SKM-1 treated with dmso at 0.1 percent for 144 hours (cell line): ENCODE results near the gene CFAP410.

ENCODE experiments used
- DNase-seq: peaks from one replicate; lab custom pipeline; 2025; ENCODE audit not compliant: unreplicated experiment; lab: John Stamatoyannopoulos, UW

CFAP410 gene

DNA sequence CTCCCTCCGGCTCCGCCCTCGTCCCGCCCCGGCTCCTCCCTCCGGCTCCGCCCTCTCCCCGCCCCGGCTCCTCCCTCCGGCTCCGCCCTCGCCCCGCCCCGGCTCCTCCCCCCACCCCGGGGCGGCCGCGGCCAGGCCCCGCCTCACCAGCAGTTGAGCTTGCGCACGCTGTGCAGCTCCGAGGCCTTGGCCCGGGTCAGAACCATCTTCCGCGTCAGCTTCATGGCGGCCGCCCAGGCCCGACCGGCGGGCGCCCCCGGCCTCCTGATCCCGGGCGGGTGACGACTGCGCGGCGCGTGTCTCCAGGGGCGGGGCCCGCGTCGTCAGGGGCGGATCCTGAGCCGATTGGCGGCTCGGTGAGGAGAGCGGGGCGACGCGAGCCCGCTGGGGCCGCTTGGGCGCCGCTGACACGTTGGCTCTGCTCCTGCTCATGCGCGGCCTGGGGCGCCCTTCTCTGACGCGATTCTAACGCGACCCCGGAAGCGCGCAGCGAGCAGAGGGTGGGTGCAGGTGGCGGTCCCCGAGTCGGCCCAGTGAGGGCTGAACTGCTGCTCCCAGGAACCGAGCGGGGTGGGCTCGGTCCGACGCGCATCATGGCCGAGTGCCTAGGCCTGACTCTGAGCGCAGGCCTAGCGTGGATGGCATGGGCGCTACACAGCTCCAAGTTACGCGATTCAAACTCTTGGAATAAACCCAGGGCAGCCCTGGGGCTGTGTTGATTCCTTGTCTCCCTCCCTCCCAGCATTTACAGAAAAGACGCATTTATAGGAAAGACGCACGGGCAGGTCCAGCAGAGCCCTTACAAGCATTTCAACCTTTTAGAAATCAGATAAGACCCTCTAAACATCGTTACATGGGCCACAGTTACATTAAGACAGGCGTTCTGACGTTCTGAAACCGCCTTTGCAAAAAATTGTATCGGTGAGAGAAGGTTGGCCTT, at the start of gene CFAP410:
Gene CFAP410, minus strand, starts transcription at position 420 of the 940 bp plus-strand sequence. Its CDS starts 196 bp downstream, at position 224.
- peak; percentile 87 for DNase-seq

DNA sequence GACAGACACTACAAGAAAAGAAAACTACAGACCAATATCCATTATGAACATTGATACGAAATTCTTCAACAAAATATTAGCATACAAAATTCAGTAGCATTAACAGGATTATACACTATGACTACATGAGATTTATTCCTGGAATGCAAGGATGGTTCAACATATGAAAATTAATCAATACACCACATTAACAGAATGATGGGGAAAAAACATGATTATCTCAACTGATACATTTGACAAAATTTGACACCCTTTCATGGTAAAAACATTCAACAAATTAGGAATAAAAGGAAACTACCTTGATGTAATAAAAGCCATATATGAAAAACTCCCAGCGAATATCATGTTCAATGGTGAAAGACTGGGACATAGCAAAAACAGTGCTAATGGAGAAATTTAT, 45.8 kb upstream of the CFAP410 start:
- no peak for DNase-seq

- no peak for DNase-seq
Observed at GRCh38 chr21:44383216-44383615, 44.0 kb upstream of the CFAP410 start.

DNA sequence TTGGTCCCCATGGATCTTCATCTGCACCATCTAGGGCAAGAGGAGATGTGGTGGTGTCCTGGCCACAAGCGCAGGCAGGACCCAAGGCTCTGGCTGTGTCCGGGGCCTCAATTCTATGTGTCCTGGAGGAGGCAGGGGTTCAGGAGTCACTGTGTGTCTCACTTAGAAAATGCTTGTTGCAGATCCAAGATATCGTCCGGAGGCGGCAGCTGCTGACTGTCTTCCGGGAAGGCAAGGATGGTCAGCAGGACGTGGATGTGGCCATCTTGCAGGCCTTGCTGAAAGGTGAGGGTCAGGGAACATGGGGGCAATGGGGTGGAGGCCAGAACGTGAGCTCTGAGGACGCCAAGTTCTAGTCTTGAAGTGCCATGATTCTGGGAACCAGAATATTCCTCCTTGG, 43.3 kb upstream of the CFAP410 start:
- no peak for DNase-seq

- DNase-seq: no peak
Observed at GRCh38 chr21:44381874-44382273, 42.7 kb upstream of the CFAP410 start.

DNA sequence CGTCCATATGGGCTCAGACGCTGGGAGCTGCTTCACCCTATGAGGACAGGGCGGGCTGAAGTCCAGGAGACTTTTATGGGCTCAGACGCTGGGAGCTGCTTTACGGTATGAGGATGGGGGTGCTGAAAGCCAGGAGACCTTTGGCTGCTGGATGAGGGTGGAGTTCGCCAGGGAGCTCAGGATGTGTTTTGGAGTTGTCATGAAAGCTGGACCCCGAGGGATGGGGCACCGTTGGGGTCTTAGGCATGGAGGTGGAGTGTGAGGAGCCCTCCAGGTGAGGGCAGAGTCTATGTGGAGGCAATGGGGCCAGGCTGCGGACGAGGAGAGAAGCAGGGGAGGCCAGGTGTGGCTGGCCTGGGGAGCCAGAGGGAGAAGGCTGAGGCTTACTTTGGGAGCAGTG, 41.7 kb upstream of the CFAP410 start:
- no peak for DNase-seq

DNA sequence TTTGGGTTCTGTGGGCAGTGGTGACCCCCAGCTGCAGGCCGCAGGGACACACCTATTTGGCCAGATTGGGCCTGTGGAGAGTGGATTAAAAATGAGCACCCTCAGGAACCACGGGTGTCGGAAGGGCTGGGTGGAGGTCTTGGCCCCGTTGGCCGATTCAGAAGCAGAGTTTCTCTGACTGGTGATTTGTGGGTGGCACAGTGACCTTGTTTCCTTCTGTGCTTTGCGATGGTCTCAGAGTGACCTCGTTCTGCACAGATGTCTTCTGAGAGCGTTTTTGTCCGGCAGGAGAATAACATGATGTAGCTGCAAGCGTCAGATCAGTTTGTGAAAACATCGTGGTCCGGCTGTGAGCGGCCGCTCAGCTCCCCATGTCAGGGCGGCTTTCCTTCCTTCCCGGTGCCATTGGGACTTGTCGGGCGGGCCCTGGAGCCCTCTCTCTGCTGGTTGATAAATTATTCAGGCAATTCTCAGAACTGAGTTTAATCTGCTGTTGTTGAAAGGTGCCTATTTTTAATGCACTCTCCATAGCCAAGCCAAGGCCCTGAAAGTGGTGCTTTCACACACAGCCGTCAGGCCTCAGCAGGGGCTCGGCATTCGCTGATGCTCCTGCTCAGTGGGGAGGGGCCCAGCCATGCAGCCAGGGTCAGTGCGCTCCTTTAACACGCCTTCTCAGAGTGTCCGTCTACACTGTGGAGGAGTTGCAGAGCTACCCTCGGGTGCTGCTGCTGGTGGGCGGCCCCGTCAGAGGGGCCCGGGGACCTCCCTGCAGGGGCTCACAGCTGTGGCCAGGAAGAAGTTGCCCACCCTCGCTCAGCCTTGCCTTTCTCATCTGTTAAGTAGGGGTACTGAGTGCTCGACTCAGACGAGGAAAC, 41.0 kb upstream of the CFAP410 start:
- no peak for DNase-seq

DNA sequence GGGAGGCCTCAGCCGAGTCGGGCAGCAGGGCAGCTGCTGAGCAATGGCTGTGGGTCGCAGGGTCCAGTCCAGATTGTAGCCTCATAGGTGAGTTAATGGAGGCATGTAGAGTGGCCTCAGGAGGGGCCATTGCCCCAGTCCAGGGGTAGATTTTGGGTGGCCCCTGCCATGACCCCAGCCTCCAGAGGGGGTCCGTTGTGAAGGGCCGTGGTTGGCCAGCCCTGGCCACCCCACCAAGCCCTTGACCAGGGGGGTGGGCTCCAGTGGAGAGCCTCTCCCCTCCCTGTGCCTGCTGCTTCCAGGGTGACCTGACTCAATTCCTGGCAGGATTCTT, 40.3 kb upstream of the CFAP410 start:
- DNase-seq: no peak

GRCh38 chr21:44378646-44379514, 39.7 kb upstream of the CFAP410 start:
- DNase-seq: no peak

DNA sequence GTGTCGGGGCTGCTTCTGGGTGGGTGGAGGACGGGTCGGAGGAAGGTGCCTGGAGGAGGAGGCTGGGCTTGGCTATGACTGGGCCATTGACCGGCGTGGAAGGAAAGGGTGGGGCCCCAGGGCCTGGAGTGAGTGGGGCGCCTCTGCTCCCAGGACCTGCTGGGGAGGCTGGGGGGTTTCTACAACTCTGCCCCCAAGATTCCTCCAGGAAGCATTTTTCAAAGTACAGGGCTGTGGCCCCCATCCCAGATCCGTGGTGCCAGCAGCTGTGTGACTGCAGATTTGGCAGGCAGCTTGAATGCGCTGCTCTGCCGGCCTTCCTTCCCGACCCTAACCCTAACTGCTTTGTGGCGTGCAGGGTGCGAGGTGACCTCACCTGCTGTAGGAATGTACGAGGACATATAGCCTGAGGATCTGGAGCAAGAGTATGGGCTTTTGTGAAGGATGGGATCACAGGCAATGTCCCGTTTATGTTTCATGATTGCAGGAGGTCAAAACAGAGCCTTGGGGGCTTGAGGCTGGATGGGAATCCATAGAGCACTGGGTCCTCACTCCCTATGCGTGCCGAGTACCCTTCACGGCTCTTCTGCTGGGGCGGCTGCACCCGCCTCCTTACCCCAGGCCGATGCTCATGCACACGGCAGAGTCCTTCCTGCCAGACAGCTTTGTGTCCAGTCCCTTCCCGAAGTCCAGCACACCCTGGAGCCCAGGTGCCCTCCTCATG, 38.9 kb upstream of the CFAP410 start:
- DNase-seq: no peak

- DNase-seq: no peak
Observed at GRCh38 chr21:44377201-44377921, 38.2 kb upstream of the CFAP410 start.

DNA sequence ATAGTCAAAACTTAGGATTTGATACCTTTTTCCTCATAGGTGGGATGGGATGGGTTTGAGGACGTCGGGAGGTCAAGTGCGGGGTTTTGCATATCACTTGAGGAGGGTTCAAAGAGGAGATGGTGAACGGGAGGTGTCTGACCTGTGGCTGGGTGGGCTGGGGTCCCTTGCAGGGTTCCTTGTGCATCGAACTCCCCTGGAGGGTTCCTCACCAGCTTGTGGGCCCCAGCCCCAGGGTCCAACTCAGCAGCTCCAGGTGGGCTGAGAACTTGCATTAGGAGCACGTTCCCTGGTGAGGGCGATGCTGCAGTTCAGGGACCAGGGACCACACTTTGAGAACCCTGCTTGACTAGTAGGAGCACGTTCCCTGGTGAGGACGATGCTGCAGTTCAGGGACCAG, 37.4 kb upstream of the CFAP410 start:
- no peak for DNase-seq

GRCh38 chr21:44375761-44376241, 36.6 kb upstream of the CFAP410 start:
- no peak for DNase-seq

GRCh38 chr21:44375281-44375651, 36.1 kb upstream of the CFAP410 start:
- peak; percentile 91 for DNase-seq

DNA sequence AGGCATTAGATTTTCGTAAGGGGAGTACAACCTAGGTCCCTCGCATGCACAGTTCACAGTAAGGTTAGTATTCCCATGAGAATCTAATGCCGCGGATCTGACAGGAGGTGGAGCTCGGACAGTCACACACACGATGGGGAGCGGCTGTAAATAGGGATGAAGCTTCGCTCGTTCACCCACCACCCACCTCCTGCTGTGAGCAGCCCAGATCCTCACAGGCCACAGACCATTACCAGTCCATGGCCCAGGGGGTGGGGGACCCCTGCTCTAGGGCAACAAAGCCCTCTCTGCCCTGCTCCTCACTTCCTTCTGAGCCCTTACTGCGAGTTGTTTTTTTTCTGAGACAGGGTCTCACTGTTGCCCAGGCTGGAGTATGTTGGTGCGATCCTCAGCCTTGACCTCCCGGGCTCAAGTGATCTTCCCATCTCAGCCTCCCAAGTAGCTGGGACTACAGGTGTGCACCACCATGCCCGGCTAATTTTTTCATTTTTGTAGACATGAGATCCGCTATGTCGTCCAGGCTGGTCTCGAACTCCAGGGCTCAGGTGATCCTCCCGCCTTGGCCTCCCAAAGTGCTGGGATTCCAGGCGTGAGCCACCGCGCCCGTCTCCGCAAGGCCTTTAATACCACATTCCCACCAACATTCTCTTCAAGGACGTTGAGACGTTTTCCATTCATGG, 35.6 kb upstream of the CFAP410 start:
- no peak for DNase-seq

DNA sequence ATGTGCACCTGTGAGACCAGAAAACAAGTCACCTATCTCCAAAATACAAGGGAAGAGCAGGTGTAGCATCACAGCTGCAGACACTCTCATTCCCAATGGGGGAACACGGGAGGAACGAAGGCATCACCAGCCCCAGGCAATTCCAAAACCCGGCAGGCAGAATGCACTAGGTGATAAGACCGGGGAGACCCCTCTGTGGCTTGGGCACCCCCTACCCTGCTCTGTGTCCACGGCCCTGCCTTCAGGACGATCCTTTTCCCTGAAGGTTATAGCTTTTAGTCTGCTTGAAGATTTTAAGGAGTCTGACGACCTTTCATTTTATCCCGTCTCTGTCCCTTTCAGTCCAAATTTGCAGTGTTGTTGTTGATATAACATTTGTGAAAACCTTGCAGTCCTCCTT, 33.4 kb upstream of the CFAP410 start:
- DNase-seq: no peak

GRCh38 chr21:44371596-44371995, 32.4 kb upstream of the CFAP410 start:
- no peak for DNase-seq

- no peak for DNase-seq
Observed at GRCh38 chr21:44370786-44371410, 31.7 kb upstream of the CFAP410 start.
